GM12872 (cell line): Measurements from ENCODE around the gene BAG3.

Source experiments
- TF ChIP-seq, protein P1 (sequence below): IDR thresholded peaks from 3 replicates; pipeline ENCODE4 v1.5.1; 2011; ENCODE audit warnings: low read depth, mild to moderate bottlenecking, low read length, moderate library complexity; ENCODE audit not compliant: insufficient read depth

Gene BAG3

DNA sequence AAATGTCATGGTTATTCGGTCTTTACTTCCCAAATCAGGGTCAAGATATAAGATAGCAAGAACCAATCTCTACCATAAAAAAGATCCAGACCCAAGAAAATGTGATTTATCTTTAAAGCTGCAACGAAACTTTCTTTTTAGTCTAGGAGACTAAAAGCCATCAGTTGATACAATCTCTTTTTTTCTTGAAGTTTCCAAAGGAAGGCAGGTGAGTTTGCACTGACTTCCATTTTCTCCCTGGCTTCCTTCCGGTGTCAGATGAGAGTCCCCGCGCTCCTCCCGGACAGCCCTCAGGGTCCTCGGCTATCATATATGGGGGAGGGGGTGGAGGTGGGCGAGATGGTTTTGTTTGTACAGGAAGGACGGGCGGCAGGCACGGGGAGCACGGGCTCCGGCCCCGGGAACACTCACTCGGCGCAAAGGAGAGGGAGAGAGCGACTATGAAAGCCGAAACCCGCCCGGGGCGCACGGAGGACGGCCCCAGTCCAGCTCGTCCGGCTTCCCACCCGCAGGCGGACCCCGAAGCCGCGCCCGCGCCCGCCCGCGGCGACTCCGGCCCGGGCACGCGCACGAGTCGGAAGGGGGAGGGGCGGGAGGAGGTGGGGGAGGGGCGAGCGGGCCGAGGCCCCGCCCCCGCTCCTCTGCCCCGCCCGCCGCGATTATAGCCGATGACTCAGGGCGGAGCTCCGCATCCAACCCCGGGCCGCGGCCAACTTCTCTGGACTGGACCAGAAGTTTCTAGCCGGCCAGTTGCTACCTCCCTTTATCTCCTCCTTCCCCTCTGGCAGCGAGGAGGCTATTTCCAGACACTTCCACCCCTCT, at the start of gene BAG3:
TSS of gene BAG3 (plus strand) at position 689 of the 822 bp plus-strand sequence. CDS start 296 bp downstream, outside the sequence.
- TF ChIP-seq, protein P1, sequence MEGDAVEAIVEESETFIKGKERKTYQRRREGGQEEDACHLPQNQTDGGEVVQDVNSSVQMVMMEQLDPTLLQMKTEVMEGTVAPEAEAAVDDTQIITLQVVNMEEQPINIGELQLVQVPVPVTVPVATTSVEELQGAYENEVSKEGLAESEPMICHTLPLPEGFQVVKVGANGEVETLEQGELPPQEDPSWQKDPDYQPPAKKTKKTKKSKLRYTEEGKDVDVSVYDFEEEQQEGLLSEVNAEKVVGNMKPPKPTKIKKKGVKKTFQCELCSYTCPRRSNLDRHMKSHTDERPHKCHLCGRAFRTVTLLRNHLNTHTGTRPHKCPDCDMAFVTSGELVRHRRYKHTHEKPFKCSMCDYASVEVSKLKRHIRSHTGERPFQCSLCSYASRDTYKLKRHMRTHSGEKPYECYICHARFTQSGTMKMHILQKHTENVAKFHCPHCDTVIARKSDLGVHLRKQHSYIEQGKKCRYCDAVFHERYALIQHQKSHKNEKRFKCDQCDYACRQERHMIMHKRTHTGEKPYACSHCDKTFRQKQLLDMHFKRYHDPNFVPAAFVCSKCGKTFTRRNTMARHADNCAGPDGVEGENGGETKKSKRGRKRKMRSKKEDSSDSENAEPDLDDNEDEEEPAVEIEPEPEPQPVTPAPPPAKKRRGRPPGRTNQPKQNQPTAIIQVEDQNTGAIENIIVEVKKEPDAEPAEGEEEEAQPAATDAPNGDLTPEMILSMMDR, result no peak

DNA sequence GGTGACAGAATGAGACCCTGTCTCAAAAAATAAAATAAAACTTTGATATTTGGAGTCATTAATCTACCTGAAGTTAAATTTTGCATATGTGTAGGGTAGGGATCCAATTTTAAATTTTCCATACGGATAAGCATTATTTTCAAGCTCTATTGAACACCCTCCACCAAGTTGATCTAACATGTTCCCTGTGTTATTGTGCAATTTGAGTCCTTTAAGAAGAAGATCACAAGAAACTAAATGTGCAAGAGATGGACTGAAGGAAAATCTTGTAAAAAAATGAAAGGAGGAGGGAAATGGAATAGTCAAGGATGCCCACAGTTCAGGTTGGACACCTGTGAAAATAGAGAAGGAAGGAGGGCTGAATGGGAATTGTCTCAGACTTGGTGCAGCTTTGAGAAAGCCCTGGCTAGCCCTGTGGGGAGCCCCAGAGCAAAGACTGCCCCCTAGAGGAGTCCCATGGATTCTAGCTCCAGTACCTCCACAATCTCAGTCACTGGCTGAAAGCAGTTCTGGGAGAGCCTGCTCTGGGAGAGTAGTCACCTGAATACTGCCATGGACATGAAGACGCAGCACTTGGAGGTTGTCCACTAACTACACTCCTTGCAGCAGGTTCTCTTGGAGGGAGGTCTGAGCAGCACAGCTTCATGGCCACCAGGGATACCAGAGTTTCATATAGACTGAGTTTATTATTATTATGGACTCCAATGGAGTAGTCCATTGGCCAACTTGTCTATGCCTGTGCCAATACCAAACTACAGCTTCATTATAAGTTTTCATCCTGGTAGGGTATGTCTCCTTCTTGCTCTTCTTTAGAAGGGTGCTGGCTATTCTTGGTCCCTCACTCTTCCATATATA, 48.7 kb upstream of the BAG3 start:
- TF ChIP-seq, protein P1, result peak; percentile 81

DNA sequence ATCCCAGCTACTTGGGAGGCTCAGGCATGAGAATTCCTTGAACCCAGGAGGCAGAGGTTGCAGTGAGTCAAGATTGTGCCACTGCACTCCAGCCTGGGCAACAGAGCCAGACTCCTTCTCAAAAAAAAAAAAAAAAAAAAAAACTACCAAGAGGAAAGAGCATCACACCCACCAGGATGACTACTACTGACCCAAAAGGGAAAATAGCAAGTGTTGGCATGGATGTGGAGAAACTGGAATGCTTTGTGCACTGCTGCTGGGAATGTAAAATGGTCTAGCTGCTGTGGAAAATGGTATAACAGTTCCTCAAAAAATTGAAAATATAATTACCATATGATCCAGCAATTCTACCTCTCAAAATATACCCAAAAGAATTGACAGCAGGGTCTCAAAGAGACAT, 46.7 kb upstream of the BAG3 start:
- TF ChIP-seq, protein P1, result no peak

DNA sequence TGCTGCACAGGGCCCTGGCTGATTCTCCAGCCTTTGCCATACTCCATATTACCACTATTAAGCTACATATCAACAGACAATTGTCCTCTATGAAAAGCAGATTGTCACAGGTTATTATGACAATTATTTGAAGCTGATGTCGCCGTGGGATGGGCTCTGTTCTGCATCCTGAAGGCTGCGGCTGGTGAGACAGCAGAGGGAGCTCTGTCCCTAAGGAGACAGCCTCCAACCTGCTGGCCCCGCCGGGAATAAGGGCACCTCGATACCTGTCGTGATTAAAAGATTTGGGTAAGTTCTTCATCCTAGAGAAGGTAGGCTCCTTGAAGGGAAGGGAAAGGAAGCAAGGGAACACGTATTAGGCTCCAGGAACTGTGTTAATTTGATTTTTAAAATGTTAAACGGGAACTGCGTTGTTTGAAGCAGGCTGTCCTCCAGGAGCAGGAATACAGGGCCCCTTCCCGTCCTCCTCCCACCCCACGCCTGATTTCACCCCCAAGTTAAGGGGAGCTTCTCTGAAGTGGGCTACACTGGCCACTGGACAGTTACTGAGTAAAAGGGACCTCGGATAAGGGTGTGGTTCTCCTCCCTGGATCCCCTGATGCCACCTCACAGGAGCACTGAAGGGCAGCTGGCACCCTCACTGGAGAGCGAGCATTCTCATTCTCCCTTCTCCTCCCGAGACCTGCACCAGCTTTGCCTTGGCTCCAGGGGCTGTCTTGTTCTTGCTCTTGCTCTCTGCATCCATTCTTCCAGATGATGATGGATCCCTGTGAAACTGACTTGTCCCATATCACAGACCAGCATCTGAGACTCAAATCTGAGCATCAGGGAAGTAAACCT, 42.6 kb upstream of the BAG3 start:
- TF ChIP-seq, protein P1, result peak; percentile 28; the same call in 1 of the 3 replicates

DNA sequence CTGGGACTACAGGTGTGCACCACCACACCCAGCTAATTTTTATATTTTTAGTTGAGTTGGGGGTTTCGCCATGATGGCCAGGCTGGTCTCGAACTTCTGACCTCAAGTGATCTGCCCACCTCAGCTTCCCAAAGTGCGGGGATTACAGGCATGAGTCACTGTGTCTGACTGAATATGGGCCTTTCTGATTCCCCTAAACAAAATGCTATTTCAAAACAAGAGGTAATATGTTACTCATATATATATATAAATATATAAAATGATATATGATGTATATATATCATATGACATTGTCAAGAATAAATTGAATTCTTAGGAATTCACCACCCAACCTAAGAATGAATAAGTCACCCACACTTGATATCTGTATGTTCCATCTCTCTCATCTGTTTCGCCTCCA, 41.7 kb upstream of the BAG3 start:
- TF ChIP-seq, protein P1, result no peak

DNA sequence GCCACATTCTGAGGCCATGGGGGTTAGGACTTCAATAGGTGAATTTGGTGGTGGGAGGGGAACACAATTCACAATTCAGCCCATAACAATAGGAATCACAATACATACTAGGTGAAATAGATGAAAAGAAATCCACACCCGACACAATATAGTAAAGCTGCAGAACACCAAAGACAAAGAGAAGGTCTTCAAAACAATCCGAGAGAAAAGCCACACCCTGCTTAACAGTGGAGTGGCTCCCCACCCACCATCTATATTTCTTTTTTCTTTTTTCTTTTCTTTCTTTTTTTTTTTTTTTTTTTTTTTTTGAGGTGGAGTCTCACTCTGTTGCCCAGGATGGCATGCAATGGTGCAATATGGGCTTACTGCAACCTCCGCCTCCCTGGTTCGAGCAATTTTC, 39.7 kb upstream of the BAG3 start:
- TF ChIP-seq, protein P1, result no peak
